NCI-H1436 (cell line): ENCODE results near the gene SMLR1.
A peak's percentile ranks its signal among the peaks of the same experiment; 100 is the strongest.

ENCODE experiments used
- DNase-seq: peaks from one replicate; lab custom pipeline; 2025; lab: John Stamatoyannopoulos, UW

SMLR1 gene

GRCh38 chr6:130852844-130853554 lies 25.8 kb downstream of the SMLR1 start:
- no peak for DNase-seq

DNA sequence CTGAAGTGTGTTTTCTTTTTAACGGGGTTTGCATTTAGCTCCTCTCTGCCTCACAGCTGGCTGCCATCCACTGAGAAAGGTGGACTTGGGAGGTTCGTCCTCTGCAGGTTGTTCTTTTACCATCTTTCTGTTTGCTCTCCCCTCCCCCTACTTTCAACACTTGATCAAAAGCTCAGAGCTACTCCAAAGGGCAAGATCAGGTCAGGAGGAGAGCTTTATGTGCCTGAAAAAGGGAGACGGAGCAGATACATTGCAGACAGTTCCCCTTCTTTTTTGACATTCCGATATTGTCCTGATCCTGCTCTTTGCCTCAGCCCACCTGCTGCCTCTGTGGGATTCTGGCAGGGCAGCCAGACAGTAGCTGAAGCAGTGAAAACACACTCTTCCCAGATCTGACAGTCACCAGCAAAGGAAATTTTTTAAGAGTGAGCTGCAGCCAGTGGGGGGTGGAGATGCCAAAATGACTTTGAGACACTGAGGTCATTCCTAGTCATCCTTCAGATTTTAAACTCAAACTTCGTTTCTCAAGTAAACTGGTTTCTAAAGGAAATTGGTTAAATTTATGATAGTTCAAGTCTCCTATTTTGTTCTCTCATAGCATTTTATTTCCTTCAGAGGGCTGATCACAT lies 26.5 kb downstream of the SMLR1 start:
- DNase-seq: no peak

GRCh38 chr6:130858054-130858453 lies 30.8 kb downstream of the SMLR1 start:
- no peak for DNase-seq

DNA sequence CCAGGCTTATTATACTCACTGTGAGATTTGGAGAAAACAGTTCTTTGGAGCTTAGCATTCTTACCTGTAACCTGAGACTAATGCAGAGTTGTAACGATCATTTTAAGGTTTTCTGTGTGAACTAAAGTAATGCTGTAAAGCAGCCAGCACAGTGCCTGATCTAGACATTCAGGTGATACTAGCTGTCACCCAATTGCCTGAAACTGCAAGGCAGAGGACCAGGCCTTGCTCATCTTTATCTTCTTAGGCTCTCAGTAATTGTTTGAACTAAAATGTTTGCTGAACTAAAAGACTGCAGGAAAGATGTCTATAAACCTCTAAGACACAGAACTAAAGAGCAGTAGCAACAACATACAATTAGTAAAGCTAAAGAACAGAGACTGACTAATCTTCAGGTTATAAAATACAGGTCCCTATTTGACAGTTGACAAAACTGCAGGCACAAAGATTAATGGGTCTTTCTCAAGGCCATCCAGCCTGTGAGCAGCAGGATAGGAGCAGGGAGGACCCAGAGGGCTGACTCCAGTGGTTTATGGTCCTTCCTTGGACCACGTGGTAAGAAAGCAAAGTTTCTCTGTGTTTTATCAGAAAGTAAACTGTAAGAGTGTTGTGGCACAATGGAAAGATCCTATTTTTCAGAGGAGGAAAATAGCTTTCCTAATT lies 31.4 kb downstream of the SMLR1 start:
- no peak for DNase-seq

- DNase-seq: no peak
Observed at GRCh38 chr6:130859161-130859867, 32.1 kb downstream of the SMLR1 start.

- no peak for DNase-seq
Observed at GRCh38 chr6:130862370-130862769, 35.2 kb downstream of the SMLR1 start.

DNA sequence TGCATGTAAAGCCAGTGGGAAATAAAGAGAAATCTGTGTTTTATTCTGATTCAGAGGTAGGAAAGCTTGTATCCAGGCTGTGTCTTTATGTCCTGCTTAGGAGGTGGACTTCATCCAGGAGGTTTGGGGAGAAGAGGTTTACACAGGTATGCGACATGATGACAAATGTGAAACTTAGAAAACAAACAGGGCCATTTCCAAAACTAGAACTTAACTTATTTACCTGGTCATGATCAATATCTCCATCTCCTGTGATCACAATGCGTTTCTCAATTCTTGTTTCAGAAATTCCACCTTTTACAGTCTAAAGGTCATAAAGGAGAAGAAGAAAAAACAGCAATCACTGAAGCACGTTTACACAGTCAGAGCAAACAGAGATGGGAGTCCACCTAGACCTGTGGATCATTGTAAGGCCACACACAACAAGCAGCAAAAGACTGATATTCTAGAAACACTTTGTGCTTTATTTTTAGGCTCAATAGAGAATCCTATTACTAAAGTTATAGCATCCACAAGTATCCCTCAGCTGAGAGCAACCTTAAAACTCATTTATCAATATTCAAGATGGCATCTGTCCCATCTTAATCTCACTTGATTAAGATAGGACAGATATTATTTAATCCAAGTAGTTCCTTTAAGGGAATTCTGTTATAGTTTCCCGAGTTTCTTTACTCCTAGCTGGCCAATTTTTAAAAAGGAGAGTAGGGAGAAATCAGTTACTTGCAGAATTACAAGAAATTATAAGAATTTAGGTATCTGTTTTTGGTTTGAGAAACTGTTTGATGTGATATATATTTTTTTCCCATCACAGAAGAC lies 36.4 kb downstream of the SMLR1 start:
- no peak for DNase-seq

DNA sequence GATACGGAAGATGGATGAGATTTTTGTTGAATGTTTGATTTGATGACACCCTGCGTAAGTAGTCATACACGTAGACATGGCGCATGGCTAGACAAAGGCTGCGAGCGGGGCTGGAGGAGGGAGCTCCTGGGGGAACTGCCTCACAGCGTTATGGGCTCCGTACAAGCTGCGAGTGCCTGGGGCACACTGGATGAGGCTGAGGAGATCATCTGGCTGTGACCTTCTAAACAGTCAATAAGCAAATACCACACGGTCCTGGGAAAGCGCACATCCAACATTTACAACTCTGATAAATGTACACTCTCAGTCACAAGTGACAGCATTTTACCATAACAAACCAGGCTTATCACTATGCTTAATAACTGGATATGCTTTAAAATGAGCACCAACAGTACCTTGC lies 37.1 kb downstream of the SMLR1 start:
- DNase-seq: no peak

DNA sequence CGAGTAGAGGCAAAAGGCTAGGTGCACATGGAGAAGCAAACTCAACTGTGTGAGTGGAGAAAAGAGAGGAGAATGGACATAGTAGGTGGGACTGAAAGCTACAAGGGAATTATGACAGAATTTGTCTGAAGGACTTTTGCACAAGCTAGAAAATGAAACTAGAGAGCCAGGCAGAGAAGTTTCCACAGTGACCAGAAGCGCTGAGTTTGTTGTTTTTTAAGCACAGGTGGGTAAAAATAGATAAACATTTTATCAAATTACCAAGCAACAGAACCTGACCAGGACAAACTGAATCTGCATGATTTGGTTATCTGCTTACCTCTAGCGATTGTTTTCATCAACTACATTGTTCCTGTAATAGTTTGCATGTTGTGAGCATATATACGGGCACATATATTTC lies 38.6 kb downstream of the SMLR1 start:
- DNase-seq: no peak

DNA sequence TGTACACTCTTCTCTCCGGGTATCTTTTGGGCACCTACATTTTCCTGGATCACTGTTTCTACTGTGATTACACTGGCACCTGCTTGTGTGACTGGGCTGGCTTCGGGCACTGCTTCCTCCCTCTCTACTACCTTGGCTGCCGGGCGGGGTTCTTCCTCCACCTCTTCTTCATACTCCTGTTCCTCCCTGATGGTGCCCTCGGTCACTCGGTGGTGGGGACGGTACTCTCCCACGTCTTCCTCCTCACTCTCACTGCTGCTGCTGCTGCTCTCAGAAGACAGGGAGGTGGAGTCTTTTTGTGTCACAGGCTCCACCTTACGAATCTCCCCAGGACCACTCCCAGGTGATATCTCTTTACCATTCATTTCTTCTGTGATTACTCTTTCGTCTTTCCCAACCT lies 42.5 kb downstream of the SMLR1 start:
- DNase-seq: no peak

GRCh38 chr6:130870179-130870880 lies 43.1 kb downstream of the SMLR1 start:
- no peak for DNase-seq

GRCh38 chr6:130872250-130873095 lies 45.3 kb downstream of the SMLR1 start:
- peak; percentile 35 for DNase-seq

GRCh38 chr6:130873746-130874145 lies 46.5 kb downstream of the SMLR1 start:
- no peak for DNase-seq

- no peak for DNase-seq
Observed at GRCh38 chr6:130879826-130880225, 52.6 kb downstream of the SMLR1 start.

DNA sequence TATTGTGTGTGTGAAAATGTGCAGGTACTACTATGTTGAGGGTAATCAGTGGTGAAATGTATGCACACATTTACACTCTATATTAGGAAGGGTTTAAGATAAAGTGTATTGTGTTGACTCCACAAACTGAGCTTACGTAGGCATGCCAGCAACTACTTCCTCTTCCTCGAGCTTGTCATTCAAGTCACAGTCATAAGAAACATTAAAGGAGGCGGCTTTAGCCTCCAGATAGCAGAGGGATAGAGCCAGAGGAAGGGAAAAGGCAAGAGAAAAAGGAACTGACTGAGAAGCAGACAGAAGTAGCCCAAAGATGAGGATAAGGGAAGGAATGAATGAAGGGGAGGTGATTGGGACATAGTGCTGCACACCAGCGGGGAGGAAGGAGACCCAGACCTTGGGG lies 55.2 kb downstream of the SMLR1 start:
- DNase-seq: no peak

- peak; percentile 45 for DNase-seq
Observed at GRCh38 chr6:130885392-130886192, 58.4 kb downstream of the SMLR1 start.
